Stromal cell of bone marrow (primary cell): Measurements from ENCODE around the gene ADH7.
"Not testable (repeated sequence)": the region's sequence is repeated elsewhere in the genome, so short reads cannot be mapped to it uniquely, and the experiment has no call there.

Experiments used
- DNase-seq: peaks from one replicate; pipeline ENCODE4 v3.0.0-alpha.2; 2012; ENCODE audit warnings: low read depth

Gene ADH7

DNA sequence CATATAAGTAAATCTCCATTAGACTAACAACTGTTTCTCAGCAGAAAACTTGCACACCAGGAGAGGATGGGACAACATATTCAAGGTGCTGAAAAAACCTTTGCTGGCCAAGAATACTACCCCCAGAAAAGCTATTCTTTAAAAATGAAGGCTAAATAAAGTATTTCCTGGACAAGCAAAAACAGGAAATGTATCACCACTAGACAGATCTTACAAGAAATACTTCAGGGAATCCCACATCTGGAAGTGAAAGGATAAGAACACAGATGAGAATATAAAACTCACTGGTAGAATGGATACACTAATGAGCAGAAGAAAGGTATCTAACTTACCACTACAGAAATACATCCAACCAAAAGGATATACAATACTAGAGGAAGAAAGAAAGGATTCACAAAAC lies 55.6 kb downstream of the ADH7 start:
- DNase-seq, result no peak

DNA sequence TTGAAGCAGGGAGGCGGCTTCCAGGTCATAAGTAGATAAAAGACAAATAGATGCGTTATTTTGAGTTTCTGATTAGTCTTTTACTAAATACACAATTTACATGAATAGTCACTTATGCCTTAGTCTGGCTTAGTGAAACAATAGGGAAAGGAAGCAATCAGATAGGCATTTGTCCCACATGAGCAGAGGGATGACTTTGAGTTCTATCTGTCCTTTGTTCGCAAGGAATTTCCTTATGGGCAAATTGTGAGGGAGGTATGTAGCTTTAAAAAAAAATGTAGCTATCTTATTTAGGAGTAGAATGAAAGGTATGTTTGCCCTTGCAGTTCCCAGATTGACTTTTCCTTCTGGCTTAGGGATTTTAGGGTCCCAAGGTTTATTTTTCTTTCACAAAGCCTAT lies 56.3 kb downstream of the ADH7 start:
- no peak for DNase-seq

DNA sequence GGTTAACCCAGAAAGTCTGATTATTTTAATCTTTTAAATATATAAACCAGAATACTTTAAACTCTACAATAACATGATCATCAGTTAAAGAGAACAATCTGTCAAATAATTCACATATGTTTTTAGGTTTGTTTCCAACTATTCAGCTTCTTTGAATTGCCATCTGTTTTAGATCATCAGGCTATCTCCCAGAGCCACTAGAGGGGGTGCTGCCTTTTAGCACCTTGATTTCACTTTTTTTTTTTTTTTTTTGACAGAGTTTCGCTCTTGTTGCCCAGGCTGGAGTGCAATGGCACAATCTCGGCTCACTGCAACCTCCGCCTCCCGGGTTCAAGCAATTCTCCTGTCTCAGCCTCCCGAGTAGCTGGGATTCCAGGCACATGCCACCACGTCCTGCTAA lies 57.8 kb downstream of the ADH7 start:
- DNase-seq, result not testable (repeated sequence)

DNA sequence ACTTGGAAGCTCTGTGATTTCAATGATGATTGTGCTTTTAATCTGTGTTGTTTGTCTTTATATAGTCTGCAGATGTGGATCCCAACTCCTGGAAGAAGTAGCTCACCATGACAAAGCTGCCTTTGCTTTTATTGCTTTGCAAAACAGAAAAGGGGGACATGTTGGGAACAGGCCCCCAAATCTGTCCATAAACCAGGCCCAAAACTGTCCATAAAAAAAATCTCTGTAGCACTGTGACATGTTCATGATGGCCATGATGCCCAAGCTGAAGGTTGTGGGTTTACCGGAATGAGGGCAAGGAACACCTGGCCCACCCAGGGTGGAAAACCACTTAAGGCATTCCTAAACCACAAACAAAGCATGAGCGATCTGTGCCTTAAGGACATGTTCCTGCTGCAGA lies 62.7 kb downstream of the ADH7 start:
- DNase-seq, result not testable (repeated sequence)

DNA sequence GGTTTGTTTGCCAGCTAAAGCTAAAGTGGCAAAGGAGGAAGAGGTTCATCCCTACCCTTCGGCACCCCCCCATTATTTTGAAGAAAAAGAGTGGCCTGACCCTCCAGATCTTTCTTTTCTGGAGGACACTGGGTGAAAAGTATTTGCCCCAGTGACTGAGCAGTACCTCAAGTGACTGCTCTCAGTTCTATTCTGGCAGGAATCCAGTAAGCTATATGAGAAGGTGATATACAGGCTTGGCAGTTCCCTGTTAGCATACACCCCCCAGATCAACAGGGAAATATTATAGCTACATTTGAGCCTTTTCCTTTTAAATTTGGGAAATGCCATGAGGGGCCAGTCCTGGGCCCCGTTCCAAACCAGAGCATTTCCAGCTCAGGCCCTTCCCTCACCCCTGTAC lies 67.3 kb downstream of the ADH7 start:
- not testable (repeated sequence) for DNase-seq

DNA sequence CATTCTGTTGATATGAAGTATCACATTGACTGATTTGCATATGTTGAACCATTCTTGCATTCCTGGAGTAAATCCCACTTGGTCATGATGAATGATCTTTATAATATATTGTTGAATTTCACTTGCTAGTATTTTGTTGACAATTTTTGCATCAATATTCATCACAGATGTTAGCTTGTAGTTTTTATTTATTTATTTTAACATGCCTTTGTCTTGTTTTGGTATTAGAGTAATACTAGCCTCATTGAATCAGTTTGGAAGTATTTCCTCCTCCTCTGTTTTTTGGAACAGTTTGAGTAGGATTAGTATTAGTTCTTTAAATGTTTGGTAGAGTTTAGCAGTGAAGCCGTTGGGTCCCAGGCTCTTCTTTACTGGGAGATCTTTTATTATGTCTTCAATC lies 68.7 kb downstream of the ADH7 start:
- no peak for DNase-seq

DNA sequence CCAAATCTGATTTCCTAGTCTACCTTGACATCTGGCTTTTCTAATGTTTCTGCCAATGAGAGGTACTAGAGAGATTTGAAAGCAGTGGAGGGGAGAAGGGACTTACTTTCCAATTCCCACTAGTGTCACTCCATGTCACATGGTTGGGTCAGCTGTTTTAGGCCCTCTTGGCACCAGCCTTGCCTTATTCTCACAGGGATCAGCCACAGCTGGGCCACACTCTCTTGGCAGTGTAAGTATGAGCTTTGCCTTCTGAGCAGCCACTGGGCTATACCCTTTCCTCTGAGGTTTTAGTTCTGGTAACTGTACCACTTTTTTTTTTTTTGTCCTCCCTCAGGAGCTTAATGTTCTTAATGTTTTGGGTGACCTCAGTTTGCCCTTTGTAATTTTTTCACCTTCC lies 72.4 kb downstream of the ADH7 start:
- DNase-seq, result no peak
